Measurements from ENCODE around the gene DGKB.

DNA sequence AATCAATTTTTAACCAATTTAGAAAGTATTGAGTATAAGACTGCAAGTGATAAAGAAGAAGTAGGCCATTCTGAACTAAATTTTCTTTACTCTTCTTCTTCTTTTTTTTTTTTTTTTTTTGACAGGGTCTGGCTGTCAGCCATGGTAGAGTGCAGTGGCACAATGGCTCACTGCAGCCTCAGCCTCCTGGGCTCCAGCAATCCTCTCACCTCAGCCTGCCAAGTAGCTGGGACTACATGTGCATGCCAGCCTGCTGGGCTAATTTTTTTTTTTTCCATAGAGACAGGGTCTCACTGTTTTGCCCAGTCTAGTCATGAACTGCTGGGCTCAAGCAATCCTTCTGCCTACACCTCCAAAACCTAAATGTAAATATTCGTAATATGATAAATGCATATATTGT lies 63.2 kb downstream of the DGKB start:
- no peak for TF ChIP-seq EZH2 (IDR thresholded peaks at IDR 0.05; ENCODE audit: low read length, missing control alignments)
- TF ChIP-seq, protein P1, sequence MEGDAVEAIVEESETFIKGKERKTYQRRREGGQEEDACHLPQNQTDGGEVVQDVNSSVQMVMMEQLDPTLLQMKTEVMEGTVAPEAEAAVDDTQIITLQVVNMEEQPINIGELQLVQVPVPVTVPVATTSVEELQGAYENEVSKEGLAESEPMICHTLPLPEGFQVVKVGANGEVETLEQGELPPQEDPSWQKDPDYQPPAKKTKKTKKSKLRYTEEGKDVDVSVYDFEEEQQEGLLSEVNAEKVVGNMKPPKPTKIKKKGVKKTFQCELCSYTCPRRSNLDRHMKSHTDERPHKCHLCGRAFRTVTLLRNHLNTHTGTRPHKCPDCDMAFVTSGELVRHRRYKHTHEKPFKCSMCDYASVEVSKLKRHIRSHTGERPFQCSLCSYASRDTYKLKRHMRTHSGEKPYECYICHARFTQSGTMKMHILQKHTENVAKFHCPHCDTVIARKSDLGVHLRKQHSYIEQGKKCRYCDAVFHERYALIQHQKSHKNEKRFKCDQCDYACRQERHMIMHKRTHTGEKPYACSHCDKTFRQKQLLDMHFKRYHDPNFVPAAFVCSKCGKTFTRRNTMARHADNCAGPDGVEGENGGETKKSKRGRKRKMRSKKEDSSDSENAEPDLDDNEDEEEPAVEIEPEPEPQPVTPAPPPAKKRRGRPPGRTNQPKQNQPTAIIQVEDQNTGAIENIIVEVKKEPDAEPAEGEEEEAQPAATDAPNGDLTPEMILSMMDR (conservative IDR thresholded peaks at IDR 0.05 in 1 of 2, IDR thresholded peaks at IDR 0.05 in 1 of 2; ENCODE audit: low read depth in 1 of 2, low read length in 2 of 2), result no peak
